Measurements from ENCODE around the gene ANHX. TPM values are rescaled to one million over a fixed set of nuclear protein-coding genes. Genes with fewer than 3 reads are reported as not detected.
A peak's percentile ranks its signal among the peaks of the same experiment; 100 is the strongest.

ANHX gene
- total and polyA plus RNA-seq, 2 of the 13 experiments (the other 11 are each of a cell fraction or from before 2014, with no cell fraction given): not detected

DNA sequence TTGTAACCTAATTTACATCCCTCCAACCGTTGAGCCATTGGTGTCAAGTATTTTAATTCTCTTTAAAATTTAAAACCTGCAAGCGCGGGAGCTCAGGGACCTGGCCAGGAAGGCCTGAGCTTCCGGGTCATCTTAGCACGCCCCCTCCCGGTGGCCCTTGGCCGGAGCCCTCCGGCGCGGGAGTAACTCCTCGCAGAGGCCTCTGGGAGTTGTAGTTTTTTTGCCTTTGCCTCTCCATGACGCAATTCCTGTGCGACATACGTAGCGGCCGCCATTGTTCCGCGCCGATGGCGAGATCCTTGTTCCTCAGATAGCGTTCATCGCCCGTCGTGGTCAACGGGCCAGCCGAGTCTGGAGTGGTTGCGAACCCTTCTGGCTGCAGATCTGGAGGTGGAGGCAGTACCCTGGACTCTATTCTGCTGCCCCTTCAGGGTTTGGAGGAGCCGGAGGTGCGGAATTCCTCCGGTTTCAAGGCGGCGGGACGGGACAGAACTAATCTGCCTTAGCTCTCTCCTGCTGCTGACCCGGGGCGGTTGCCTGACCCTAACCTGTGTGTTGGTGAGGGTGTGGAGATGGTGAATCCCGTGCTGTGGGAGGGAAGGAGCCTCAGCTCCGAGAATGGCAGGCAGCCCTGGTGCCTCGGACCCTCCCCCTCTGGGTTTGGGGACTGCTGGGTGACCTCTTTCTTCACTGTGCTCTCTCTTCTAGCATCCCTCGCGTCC, 54.3 kb downstream of the ANHX start, which contains the start of gene ZNF268 (continued):
- TF ChIP-seq, protein P1, sequence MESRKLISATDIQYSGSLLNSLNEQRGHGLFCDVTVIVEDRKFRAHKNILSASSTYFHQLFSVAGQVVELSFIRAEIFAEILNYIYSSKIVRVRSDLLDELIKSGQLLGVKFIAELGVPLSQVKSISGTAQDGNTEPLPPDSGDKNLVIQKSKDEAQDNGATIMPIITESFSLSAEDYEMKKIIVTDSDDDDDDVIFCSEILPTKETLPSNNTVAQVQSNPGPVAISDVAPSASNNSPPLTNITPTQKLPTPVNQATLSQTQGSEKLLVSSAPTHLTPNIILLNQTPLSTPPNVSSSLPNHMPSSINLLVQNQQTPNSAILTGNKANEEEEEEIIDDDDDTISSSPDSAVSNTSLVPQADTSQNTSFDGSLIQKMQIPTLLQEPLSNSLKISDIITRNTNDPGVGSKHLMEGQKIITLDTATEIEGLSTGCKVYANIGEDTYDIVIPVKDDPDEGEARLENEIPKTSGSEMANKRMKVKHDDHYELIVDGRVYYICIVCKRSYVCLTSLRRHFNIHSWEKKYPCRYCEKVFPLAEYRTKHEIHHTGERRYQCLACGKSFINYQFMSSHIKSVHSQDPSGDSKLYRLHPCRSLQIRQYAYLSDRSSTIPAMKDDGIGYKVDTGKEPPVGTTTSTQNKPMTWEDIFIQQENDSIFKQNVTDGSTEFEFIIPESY (CRISPR knock-in tag; IDR thresholded peaks at IDR 0.05): peak; percentile 65
- TF ChIP-seq, protein P2, sequence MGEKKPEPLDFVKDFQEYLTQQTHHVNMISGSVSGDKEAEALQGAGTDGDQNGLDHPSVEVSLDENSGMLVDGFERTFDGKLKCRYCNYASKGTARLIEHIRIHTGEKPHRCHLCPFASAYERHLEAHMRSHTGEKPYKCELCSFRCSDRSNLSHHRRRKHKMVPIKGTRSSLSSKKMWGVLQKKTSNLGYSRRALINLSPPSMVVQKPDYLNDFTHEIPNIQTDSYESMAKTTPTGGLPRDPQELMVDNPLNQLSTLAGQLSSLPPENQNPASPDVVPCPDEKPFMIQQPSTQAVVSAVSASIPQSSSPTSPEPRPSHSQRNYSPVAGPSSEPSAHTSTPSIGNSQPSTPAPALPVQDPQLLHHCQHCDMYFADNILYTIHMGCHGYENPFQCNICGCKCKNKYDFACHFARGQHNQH (CRISPR knock-in tag; IDR thresholded peaks at IDR 0.05): peak; percentile 72; the same call in 1 of the 2 replicates
- TF ChIP-seq SOX6 (IDR thresholded peaks at IDR 0.05) (no peak), SOX6 (CRISPR knock-in tag; IDR thresholded peaks at IDR 0.05) (peak; percentile 34; the same call in 1 of the 2 replicates), GFI1 (CRISPR knock-in tag; IDR thresholded peaks at IDR 0.05; ENCODE audit: borderline replicate concordance) (no peak), ZNF101 (CRISPR knock-in tag; IDR thresholded peaks at IDR 0.05; ENCODE audit: borderline replicate concordance, low read depth) (no peak), ZNF10 (CRISPR knock-in tag; IDR thresholded peaks at IDR 0.05; ENCODE audit: borderline replicate concordance, low read depth) (no peak), TOE1 (CRISPR knock-in tag; IDR thresholded peaks at IDR 0.05) (peak; percentile 75; the same call in 1 of the 2 replicates), KDM6A (CRISPR knock-in tag; IDR thresholded peaks at IDR 0.05; ENCODE audit: low read depth) (no peak), ZSCAN29 (CRISPR knock-in tag; conservative IDR thresholded peaks at IDR 0.05) (no peak), ZFP41 (CRISPR knock-in tag; IDR thresholded peaks at IDR 0.05; ENCODE audit: borderline replicate concordance) (no peak), SRF (IDR thresholded peaks at IDR 0.05; ENCODE audit: low read depth, low read length) (peak; percentile 71), ZNF761 (CRISPR knock-in tag; conservative IDR thresholded peaks at IDR 0.05) (no peak), PRMT3 (CRISPR knock-in tag; IDR thresholded peaks at IDR 0.05; ENCODE audit: borderline replicate concordance, low read depth) (no peak), RFX1 (IDR thresholded peaks at IDR 0.05) (no peak), ZNF33B (CRISPR knock-in tag; IDR thresholded peaks at IDR 0.05) (0 out of 2 replicates have a peak, but pooled peaks have one; percentile 46)
- TF ChIP-seq, protein P3, sequence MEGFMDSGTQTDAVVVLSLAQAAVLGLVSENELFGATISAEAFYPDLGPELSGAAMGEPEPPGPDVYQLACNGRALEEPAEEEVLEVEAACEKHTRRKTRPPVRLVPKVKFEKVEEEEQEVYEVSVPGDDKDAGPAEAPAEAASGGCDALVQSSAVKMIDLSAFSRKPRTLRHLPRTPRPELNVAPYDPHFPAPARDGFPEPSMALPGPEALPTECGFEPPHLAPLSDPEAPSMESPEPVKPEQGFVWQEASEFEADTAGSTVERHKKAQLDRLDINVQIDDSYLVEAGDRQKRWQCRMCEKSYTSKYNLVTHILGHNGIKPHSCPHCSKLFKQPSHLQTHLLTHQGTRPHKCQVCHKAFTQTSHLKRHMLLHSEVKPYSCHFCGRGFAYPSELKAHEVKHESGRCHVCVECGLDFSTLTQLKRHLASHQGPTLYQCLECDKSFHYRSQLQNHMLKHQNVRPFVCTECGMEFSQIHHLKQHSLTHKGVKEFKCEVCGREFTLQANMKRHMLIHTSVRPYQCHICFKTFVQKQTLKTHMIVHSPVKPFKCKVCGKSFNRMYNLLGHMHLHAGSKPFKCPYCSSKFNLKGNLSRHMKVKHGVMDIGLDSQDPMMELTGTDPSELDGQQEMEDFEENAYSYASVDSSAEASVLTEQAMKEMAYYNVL (CRISPR knock-in tag; IDR thresholded peaks at IDR 0.05; ENCODE audit: borderline replicate concordance): no peak; the same call in 1 of the 2 replicates
- TF ChIP-seq, protein P4, sequence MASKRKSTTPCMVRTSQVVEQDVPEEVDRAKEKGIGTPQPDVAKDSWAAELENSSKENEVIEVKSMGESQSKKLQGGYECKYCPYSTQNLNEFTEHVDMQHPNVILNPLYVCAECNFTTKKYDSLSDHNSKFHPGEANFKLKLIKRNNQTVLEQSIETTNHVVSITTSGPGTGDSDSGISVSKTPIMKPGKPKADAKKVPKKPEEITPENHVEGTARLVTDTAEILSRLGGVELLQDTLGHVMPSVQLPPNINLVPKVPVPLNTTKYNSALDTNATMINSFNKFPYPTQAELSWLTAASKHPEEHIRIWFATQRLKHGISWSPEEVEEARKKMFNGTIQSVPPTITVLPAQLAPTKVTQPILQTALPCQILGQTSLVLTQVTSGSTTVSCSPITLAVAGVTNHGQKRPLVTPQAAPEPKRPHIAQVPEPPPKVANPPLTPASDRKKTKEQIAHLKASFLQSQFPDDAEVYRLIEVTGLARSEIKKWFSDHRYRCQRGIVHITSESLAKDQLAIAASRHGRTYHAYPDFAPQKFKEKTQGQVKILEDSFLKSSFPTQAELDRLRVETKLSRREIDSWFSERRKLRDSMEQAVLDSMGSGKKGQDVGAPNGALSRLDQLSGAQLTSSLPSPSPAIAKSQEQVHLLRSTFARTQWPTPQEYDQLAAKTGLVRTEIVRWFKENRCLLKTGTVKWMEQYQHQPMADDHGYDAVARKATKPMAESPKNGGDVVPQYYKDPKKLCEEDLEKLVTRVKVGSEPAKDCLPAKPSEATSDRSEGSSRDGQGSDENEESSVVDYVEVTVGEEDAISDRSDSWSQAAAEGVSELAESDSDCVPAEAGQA (IDR thresholded peaks at IDR 0.05; ENCODE audit: low read depth): peak; percentile 98
- TF ChIP-seq, protein P4 (CRISPR knock-in tag; IDR thresholded peaks at IDR 0.05; ENCODE audit: borderline replicate concordance): no peak
